Stimulated activated CD4-positive, alpha-beta T cell treated with anti-CD3 and anti-CD28 coated beads, Interleukin-2, amount 100 ng/mL, for 4 hours (primary cell): ENCODE results near the gene TFDP2.
"Not testable (repeated sequence)": the region's sequence is repeated elsewhere in the genome, so short reads cannot be mapped to it uniquely, and the experiment has no call there.

Experiments
- DNase-seq: peaks from one replicate; pipeline ENCODE4 v3.0.0-alpha.2; 2020; ENCODE audit warnings: low read depth

Gene TFDP2

DNA sequence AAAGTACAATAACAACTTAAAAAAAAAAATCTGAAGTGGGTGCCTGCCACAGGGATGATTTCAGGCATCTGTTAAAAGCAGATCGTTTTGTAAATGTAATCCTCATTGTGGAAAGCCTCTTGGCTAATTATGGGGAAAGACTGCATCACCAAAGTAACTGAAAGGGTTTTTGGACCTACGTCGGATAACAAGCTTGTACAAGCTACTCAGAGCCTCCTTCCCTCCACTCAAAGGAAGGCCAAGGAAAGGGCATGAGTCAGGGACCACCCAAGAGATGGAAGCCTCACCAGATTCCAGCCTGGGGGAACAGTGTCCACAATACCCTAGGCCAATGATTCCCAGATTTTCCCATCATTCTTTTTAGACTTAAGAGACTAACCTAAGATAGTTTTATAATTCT, 188.6 kb downstream of the TFDP2 start:
- DNase-seq = no peak

DNA sequence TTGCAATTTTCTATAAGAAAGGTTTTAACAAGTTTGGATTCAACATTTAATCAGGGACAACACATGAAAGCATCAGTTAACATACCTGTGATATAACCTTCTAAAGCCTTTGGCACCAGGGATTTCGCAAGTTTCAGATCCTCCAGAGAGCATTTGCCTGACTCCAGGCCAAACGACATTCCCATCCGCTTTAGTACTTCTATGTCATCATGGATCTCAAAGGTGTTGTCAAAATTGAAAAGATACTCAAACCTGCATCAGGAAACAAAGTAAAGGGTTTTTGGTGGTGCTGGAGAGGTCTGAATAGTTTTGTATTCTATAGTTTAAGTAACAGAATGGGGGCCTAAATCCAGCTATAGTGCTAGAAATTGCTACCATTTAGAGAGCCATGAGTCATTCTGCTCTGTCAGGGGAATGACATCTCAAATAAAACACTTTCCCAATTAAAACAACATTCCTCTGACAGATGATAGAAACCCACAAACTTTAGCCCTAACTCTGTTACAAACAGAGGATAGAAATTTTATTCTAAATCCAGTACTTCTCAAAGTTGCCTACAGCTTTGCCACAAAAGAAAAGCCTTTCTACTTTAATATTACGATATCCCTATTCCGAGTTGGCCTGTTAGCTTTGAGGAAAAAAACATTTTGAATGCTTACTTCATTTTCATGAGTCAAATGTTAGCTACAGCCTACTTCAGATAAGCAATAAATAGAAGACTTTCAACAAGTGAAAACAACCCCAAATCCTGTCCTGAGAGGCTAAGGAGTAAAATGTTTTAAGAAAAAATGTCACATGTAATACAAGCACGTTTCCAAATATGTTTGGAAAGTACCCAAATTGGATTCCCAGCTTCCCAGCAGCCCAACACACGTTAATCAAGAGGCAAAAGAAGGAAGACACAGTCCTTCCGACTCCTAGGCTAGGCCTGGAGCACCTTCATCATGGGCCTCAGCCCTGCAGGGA, 189.5 kb downstream of the TFDP2 start:
- no peak for DNase-seq

DNA sequence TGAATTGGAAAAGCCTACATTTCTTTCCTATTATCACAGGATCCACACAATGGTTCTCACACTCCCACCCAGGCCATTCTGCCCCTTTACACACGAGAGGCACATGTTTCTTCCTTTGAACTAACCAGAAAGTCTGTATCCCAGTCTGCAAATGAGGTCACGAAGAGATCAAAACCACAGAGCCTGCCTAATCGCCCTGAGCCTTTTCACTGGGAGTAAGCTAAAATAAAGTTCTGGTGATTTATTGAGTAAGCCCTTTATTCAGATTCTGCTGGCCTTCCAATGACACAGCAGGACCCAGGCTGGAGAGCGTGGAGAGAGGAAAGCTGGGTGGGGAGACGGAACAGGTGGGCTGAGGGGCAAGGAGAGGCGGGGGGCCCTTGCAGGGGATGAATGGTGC, 194.2 kb downstream of the TFDP2 start:
- DNase-seq = no peak

DNA sequence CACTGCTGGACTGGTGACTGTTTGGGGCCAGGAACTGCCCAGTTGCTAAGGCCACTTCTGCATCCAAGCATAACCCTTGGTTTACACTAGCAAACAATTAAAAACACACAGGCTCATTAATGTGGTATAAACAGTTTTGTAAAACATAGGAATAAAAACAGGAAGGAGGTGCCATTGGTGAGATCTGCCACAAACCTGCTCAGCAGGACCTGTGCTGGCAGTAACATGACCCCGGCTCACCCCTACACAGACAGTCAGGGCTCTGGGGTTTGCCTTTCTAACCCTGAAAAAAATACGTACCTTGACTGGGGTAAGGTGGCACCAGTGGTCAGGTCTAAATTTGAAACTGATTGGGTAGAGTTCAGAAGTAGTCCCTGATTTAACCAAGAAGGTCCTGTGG, 196.7 kb downstream of the TFDP2 start:
- DNase-seq = no peak

DNA sequence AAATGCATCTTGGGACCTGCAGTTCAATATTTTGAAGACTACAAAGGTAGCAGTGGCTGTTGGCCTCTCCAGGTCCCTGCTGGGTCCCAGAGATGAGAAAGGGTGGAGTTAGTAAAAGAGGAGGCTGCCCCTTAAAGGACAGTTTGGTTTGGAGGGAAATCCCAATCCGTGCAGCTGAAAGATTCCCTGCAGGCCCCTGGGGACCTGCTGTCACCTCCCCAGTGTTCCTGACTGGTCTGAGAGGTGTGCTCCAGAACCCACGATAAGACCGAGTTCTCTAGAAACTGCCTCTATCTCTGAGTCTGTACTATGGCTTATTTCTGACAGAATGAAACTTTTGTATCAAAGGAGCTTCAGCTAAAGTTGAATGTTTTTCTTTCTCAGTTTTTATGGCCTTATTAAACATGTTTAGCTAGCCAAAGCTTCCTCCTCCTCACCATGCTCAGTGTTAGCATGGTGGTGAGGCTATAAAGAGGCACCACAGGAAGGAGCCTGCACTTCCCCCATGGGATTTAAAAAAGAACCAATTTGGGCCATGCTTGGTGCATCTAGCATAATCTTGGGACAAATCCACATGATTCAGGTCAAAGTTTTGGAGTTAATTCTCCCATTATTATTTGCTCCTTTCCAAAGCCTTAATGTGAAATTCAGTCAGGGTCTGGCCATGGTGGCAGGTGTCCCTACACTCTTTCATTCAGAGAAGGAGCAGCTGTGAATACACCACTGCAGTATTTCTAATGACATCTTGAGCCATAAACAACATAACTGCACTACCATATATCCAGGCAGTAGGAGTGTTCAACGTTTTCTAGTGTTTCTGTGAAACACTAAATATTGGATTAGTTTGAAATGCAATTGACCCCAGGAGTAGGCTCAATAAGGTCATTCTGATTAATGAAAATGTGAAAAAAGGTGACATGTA, 198.5 kb downstream of the TFDP2 start:
- DNase-seq = no peak

DNA sequence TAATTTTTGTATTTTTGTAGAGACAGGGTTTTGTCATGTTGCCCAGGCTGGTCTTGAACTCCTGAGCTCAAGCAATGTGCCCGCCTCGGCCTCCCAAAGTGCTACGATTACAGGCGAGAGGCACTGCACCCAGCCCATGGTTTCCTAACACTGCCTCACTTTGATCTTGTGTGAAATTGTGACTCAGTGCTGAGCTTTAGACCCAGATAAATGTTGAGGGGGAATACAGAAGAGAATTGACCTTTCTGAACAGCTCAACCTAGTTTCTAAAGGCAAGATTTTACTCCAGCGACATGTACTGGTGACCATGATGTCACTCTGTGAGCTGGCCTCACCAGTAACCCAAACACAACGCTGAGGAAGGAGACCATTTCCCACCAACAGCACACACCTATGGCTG, 199.4 kb downstream of the TFDP2 start:
- DNase-seq = no peak

DNA sequence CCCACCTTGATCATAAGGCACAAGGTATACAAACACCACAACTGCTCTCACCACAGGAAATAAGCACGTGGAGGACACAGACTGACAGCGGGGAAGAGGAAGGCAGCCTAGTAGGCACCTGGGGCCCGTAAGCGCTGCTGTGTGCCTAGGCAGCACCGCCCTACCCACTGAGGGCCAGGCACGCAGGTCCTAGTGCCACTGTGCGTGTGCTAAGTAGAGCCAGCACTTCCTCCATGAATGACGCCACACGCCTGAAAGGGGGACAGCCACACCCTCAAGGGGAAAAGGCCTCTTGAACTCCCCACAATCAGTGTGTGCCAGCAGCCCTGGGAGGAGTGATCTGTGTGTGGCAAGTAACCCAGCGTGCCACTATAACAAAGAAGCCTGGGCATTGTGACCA, 199.9 kb downstream of the TFDP2 start:
- DNase-seq = no peak

DNA sequence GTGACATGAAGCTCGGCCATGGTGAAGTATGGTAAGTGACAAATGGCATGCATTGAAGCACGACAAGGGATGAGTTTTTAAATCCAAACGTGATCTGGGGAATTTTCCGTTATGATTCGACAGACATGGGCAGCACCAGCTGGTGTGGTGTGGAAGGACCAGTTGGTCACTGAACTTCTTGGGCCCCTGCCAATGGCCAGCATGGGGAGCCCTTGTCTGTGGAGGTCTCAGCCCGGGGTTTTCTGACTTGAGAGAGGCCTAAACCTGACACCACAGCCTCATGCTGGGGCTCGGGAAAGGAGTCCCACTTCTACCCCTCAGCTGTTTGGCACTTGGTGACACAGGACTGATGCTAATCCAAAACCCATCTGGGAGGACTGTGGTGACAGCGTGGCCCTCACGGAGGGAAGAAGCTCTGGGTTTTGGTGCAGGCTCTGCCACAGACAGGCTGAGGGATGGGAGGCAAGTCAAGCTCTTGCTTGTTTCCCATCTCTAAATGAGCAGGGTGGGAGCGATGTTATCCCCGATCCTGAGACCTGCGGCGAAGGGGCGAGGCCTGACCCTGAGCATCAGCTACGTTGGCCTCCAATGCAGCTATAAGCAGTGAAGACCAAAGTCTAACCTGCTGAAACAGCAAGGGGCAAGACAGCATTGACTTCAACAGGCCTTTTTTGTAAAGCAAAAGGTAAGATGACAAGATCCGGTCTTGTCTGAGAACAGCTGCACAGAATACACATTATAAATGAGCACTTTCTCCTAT, 203.4 kb downstream of the TFDP2 start:
- no peak for DNase-seq

DNA sequence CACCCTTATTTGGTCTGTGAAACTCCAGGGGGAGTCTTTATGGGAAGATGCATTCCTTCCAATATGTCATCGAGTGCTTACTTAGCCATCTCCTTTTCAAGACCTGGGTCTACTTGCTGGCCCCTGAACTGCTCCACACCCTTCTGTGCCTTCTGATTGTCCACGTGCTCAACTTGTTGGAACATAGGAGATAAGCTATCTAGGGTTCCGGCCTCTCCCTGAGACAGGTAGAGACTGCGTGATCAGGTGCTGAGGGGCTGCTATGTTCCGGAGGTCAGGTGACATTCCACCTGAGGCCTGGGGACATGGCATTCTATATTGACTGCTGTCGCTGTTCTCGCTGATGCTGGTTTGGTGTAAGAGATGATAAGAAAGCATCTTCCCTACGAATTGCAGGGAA, 207.3 kb downstream of the TFDP2 start:
- no peak for DNase-seq

DNA sequence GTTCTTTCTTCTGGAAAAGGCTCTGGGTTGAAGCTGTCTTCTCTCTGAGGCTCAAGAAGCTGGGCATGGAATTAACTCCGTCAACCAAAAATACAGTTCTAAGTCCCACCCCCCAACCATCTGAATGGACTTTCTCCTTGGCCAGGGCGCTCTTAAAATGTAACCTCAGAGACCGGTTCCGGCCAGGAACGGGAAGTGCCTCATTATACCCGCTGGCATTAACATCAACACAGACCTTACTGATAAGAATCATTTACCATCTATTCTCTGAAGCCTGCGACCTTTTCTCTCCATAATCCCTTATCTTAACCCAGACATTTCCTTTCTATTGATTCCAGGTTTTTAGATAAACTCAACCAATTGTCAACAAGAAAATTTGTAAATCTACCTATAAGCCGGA, 208.3 kb downstream of the TFDP2 start:
- DNase-seq = no peak

DNA sequence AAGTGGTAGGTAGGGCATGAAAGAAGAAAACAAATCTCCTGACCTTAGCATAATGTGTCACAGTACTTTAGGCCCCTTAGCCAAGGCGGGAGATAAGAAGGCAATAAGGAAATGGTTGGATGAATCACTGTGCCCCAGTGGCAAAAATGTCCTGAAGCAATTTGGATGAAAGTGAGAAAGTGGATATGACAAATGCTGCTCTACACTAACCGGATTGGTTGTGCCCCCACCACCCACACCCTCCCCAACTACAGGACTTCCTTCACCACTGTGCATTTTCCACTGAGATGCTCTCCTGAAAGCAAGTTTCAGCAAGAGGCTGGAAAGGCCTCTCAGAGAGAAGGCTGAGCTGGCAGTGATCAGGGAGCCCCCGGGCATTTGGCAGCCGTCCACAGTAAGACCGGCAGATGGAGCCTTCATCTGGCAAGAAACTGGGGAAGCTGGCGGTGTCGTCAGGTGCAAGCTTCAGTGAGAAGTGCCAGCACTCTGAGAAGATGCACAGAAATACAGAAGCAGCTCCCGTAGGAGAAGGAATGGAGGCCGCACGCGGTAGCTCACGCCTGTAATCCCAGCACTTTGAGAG, 209.1 kb downstream of the TFDP2 start:
- no peak for DNase-seq

DNA sequence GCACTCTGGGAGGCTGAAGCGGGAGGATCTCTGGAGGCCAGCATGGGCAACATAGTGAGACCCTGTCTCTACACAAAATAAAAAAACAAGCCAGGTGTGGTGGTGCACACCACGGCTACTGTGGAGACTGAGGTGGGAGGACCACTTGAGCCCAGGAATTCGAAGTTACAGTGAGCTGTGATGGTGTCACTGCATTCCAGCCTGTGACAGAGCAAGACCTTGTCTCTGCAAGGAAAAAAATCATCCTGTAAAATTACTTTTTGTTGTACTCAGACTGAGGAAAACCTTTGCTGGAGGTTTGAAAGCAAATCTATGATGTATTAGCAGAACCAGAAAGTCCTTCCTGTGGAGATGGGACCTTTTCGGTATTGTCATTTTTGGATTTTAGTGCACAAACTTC, 209.6 kb downstream of the TFDP2 start:
- no peak for DNase-seq

DNA sequence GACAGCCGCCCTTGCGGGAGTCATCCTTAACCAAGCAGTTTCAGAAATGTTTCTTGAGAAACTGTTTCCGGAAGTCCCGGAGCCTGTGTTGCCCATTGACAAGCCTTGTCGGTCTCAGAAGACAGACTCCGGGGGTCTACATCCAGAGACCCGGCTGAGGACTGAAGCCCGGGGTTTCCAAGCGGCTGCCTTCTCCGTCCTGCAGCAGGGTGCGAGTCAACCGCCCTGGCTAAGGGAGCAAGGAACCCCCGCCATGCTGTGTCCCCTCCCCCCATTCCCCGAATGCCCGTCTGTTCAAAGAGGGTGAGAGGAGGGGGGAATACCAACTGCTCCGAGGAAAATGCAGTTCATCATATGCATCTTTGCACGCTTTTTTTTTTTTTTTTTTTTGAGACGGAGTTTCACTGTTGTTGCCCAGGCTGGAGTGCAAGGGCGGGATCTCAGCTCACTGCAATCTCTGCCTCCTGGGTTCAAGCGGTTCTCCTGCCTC, 211.3 kb downstream of the TFDP2 start:
- no peak for DNase-seq

DNA sequence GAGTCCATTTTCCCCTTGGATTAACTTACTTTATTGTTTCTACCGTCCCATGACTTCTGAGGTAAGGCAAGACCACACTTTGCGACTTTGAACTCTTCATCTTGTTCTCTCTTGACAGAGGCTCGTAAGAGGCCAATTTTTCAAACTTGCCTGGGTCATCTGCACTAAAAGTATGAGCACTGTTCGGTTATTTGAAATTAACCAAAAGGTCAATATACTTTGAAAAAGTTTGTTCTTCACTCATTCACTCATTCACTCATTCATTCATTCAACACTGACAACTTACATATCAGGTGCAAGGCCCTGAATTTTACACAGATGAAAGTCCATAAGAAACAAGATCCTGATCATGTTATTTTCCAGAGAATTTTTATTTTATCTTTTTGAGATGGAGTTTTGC, 215.0 kb downstream of the TFDP2 start:
- DNase-seq = no peak

DNA sequence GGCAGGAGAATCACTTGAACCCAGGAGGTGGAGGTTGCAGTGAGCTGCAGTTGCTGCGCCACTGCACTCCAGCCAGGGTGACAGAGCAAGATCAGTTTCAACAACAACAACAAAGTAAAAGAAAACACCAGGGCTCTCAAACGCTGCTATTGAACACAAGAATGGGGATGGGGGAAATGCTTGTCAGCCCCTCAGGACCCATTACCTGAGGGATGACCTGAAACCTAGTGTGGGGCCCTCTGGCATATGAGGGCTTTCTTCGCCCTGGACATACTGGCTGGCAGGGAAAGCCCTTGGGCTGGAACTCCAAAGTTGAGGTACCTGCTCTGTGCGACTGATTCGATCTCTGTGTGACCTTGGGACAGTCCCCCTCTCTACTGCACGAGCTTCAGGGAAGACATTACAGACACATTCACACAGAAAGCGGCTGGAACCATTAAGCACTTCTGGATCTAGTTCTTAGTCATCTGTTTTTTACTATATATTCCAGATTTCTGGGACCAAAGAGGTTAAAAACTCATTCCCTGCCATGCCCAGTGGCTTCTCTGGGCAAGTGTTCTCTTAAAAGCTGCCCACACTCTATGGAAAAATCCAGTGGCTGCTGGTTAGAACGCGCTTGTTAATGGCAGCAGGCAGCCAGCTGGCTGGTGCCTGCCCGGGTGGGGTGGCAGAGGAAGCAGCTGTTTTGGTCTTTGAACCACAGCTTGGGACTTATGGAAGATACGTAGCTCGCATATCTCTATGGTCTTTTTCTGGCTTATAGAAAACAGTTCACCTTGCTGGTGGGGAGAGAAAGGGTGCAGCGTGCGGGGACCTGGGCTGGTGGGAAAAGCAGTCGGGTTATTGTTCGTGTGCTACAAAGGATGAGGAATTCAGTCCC, 215.7 kb downstream of the TFDP2 start:
- DNase-seq = no peak

DNA sequence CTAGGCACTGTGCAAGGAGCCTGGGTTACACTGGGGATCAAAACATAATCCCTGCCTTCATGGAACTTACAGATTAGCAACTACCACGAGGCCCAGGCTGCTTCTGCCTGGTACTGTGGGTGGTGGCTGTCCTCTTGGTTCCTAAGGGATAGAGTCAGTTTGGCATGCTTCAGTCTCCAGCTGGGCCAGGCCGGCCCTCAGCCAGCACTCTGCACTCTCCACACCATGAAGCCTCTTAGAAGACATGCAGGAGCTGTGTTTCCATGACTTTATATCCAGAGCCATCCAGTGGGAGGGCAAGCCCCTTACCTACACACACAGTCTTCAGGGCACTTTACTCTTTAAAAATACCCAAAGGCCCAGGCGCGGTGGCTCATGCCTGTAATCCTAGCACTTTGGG, 218.5 kb downstream of the TFDP2 start:
- DNase-seq = no peak

DNA sequence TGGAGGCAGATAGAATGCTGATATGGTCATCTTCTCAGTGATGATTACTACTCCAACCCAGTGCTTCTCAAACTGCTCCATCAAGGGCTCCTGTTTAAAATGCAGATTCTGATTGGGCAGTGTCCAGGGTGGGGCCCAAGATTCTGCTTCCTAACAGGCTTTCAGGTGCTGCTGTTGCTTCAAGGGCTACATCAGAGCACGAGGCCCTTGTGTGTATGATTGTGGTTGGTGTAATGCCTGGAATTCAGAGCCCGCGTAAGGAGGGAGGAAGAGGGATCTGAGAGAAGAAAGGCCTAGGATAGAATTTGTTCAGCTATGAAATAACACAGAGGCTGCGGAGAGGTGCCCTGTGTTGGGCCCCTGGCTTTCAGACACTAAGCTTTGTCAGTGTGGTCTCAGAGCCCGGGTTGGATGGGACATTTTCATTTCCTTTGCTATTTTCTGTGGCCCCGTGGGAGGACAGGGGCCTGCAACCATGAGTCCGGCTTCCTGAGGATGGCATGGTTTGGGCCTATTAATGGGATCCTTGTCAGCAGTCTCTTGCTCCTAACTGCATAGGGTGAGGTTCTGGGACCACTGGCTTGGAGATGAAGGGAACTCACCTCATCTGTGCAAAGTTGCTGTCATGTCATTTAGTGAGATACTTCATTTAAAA, 219.9 kb downstream of the TFDP2 start:
- no peak for DNase-seq

DNA sequence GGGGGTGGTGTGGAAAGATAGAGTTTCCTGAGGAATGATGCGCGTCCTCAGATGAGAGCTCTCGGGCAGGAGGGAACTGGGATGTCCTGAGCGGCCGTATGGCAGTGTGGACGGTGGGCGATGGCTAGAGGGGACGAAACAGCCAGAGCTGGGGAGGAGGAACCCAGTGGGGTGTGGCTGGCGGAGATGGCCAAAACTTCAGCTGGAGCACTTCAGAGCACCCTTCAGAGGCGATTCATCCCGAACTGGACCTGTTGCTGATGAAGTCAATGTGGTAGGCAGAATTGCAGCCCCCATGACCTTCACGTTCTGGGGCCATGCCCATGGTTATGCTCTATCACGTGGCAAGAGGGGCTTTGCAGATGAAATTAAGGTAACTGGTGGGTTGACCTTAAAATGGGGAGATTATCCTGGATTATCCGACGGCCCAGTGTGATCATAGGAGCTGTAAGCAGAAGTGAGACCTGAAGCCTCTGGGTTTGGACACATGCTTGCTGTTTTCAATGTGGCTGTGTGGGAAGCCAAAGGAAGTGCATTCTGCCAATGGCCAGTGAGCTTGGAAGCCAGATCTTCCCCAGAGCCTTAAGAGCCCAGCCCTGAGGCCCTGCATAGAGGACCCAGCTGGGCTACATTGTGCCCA, 220.6 kb downstream of the TFDP2 start:
- no peak for DNase-seq

DNA sequence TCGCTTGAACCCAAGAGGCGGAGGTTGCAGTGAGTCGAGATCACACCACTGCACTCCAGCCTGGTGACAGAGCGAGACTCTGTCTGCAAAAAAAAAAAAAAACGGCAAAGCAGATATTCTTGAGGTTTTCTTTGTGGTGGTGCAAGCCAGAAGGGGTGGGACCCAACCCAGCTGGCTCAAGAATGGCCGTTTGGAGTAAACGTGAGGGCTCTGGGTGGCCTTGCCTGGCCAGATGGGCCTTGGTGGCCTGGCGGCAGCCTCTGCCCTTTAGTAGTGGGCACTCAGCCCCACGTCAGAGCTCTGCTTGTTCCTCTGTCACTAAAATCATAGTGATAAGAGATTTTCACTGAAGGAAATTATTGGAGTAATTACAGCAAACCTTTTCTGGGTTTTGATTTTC, 222.4 kb downstream of the TFDP2 start:
- no peak for DNase-seq

DNA sequence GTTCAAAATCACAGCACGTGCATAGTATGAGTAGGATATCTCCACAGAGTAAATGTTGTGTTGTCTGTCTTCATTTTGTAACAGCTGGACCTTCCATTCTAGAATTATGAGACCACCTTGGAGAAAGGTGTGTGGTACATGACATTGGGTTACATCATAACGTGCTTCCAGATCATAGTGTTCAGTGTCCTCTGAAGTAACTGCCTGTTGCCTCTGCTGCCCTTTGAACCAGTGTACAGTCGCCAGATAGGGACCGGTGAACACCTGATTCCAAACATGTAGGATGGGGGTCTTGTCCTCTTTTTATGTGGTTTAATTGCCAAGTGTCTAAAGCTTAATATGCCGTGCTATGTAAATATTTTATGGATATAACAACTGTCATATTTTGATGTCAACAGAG, 223.7 kb downstream of the TFDP2 start:
- DNase-seq = not testable (repeated sequence)
